ENCODE results near the gene TDRD1. TPM values are rescaled to one million over a fixed set of nuclear protein-coding genes. Genes with fewer than 3 reads are reported as not detected.

Gene TDRD1
- total RNA-seq, 1 experiment from 2014 or later, result 0.14 TPM

- intact Hi-C loops (cut with micrococcal nuclease; ENCODE audit: unreplicated experiment), result no loop called here
- no peak overlapping the region for H3K27ac Mint-ChIP-seq (ENCODE audit: unreplicated experiment)
- POLR2A ChIA-PET, result no interaction called here
These were observed 79.2 kb downstream of the TDRD1 start for GRCh38 chr10:114258274-114258840.

DNA sequence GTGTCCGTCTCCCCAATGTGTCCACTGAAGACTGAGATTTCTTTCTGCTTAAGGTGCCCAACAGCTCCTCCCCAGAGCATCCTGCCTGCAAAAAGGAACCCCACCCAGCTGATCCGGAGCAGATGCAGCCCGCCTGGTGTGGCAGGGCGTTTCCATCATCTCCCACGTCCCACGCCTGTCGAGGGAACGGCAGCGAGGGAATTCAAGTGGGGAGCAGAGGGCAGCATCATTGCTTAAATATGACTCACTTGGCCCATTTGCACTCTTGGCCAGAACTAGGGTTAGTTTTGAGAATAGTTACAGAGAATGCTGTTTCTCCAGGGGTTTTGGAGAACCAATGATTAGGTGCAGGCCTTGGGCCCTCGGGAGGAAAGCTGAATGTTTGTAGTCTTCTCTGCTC is 80.7 kb downstream of the TDRD1 start:
- Mint-ChIP-seq H3K4me3 (ENCODE audit: unreplicated experiment) (no peak overlapping the region), H3K9me3 (ENCODE audit: unreplicated experiment) (no peaks in the 10 kb centered on the region), H3K36me3 (ENCODE audit: insufficient read depth, unreplicated experiment) (peaks cover 1% of the 10 kb centered on the region), H3K27ac (ENCODE audit: unreplicated experiment) (no peak overlapping the region), H3K4me1 (ENCODE audit: low read depth, unreplicated experiment) (peaks cover 15% of the 10 kb centered on the region), H3K27me3 (ENCODE audit: insufficient read depth, unreplicated experiment) (no peaks in the 10 kb centered on the region)
- H3K36me3 ChIP-seq (ENCODE audit: control insufficient read depth, insufficient read depth, low read length), result no peaks in the 10 kb centered on the region
- H3K4me1 ChIP-seq, result peaks cover 4% of the 10 kb centered on the region; the same call in 1 of the 2 replicates
- TF ChIP-seq, protein P1, sequence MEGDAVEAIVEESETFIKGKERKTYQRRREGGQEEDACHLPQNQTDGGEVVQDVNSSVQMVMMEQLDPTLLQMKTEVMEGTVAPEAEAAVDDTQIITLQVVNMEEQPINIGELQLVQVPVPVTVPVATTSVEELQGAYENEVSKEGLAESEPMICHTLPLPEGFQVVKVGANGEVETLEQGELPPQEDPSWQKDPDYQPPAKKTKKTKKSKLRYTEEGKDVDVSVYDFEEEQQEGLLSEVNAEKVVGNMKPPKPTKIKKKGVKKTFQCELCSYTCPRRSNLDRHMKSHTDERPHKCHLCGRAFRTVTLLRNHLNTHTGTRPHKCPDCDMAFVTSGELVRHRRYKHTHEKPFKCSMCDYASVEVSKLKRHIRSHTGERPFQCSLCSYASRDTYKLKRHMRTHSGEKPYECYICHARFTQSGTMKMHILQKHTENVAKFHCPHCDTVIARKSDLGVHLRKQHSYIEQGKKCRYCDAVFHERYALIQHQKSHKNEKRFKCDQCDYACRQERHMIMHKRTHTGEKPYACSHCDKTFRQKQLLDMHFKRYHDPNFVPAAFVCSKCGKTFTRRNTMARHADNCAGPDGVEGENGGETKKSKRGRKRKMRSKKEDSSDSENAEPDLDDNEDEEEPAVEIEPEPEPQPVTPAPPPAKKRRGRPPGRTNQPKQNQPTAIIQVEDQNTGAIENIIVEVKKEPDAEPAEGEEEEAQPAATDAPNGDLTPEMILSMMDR (IDR thresholded peaks at IDR 0.05; ENCODE audit: insufficient read depth in 1 of 2, low read depth in 1 of 2, low read length in 1 of 2, severe bottlenecking in 1 of 2, unreplicated experiment in 1 of 2), result no peak
- ChIA-PET CTCF (no interaction called here), POLR2A (no interaction called here)
- no peak for DNase-seq
- H3K27me3 ChIP-seq (replicated peaks; ENCODE audit: control insufficient read depth, insufficient read depth, low read length), result no peaks in the 10 kb centered on the region
- intact Hi-C loops (cut with micrococcal nuclease; ENCODE audit: unreplicated experiment), result no loop called here
- H3K4me3 ChIP-seq (ENCODE audit: low read depth, low read length), result no peak overlapping the region
- BruUV-seq (replicated peaks), result no TSS peak
- H3K9me3 ChIP-seq, result no peaks in the 10 kb centered on the region

More at GRCh38 chr10:114258274-114258840, 79.2 kb downstream of the TDRD1 start:
- CTCF ChIA-PET, result no interaction called here
- no peak overlapping the region for H3K4me3 Mint-ChIP-seq (ENCODE audit: unreplicated experiment)
- peaks cover 2% of the 10 kb centered on the region; the same call in 1 of the 2 replicates for H3K9me3 ChIP-seq
- H3K4me1 ChIP-seq, result peaks cover 4% of the 10 kb centered on the region; the same call in 1 of the 2 replicates
- no peaks in the 10 kb centered on the region for H3K27me3 Mint-ChIP-seq (ENCODE audit: insufficient read depth, unreplicated experiment)
- H3K36me3 Mint-ChIP-seq (ENCODE audit: insufficient read depth, unreplicated experiment), result peaks cover 14% of the 10 kb centered on the region
- H3K4me3 ChIP-seq (ENCODE audit: low read depth, low read length), result no peak overlapping the region
- peaks cover 9% of the 10 kb centered on the region for H3K9me3 Mint-ChIP-seq (ENCODE audit: unreplicated experiment)
- H3K4me1 Mint-ChIP-seq (ENCODE audit: low read depth, unreplicated experiment), result peaks cover 15% of the 10 kb centered on the region
- no peak for DNase-seq
- TF ChIP-seq, protein P1 (IDR thresholded peaks at IDR 0.05; ENCODE audit: insufficient read depth in 1 of 2, low read depth in 1 of 2, low read length in 1 of 2, severe bottlenecking in 1 of 2, unreplicated experiment in 1 of 2), result no peak
- no peaks in the 10 kb centered on the region for H3K36me3 ChIP-seq (ENCODE audit: control insufficient read depth, insufficient read depth, low read length)
- no TSS peak for BruUV-seq (replicated peaks)
- H3K27me3 ChIP-seq (replicated peaks; ENCODE audit: control insufficient read depth, insufficient read depth, low read length), result no peaks in the 10 kb centered on the region

DNA sequence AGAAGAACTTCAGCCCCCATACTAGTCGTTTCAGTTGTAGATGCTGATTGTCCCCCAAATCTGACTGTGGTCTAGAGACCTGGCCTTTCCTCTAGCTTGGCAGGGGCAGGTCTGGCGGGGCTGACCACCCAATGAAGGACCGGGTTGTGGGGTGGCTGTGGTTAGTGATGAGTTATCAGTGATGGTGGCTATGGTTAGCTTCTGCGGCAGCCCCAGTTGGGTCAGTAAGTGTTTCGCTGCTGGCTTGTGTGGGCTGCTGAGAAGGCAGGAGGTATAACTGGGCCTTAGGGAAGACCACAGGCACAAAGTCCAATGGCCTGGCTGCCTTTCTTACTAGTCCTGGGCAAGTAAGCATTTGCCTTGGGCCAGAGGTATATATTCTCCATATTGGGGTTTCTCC is 81.2 kb downstream of the TDRD1 start:
- Mint-ChIP-seq H3K4me1 (ENCODE audit: low read depth, unreplicated experiment) (peaks cover 15% of the 10 kb centered on the region), H3K27me3 (ENCODE audit: insufficient read depth, unreplicated experiment) (no peaks in the 10 kb centered on the region), H3K36me3 (ENCODE audit: insufficient read depth, unreplicated experiment) (no peaks in the 10 kb centered on the region), H3K4me3 (ENCODE audit: unreplicated experiment) (no peak overlapping the region), H3K9me3 (ENCODE audit: unreplicated experiment) (no peaks in the 10 kb centered on the region), H3K27ac (ENCODE audit: unreplicated experiment) (no peak overlapping the region)
- TF ChIP-seq, protein P1 (IDR thresholded peaks at IDR 0.05; ENCODE audit: insufficient read depth in 1 of 2, low read depth in 1 of 2, low read length in 1 of 2, severe bottlenecking in 1 of 2, unreplicated experiment in 1 of 2), result no peak
- Histone ChIP-seq H3K4me1 (peaks cover 4% of the 10 kb centered on the region; the same call in 1 of the 2 replicates), H3K4me3 (ENCODE audit: low read depth, low read length) (no peak overlapping the region), H3K36me3 (ENCODE audit: control insufficient read depth, insufficient read depth, low read length) (no peaks in the 10 kb centered on the region), H3K9me3 (no peaks in the 10 kb centered on the region), H3K27me3 (replicated peaks; ENCODE audit: control insufficient read depth, insufficient read depth, low read length) (no peaks in the 10 kb centered on the region)
- DNase-seq, result no peak
- ChIA-PET POLR2A (no interaction called here), CTCF (no interaction called here)
- no TSS peak for BruUV-seq (replicated peaks)
- intact Hi-C loops (cut with micrococcal nuclease; ENCODE audit: unreplicated experiment), result no loop called here
